ENCODE results near the gene TSPY9.
"Not testable (repeated sequence)": the region's sequence is repeated elsewhere in the genome, so short reads cannot be mapped to it uniquely, and the experiment has no call there.

Gene TSPY9

GRCh38 chrY:9486967-9487366 lies at the start of gene TSPY9:
Gene TSPY9, plus strand, starts transcription at chrY:9487267. Its CDS starts 46 bp downstream, at chrY:9487313.
- DNase-seq = not testable (repeated sequence)

GRCh38 chrY:9466655-9467054 lies 20.4 kb upstream of the TSPY9 start, which contains the start of gene TSPY1:
Gene TSPY1, plus strand, starts transcription at chrY:9466955. Its CDS starts 46 bp downstream, at chrY:9467001.
- not testable (repeated sequence) for DNase-seq

- not testable (repeated sequence) for DNase-seq
Measured at GRCh38 chrY:9504396-9504795, 17.3 kb downstream of the TSPY9 start.

GRCh38 chrY:9516287-9516686 lies 29.2 kb downstream of the TSPY9 start:
- DNase-seq = not testable (repeated sequence)

- not testable (repeated sequence) for DNase-seq
Measured at GRCh38 chrY:9527580-9527979, 40.5 kb downstream of the TSPY9 start, which contains the start of gene TSPY10. Gene TSPY10, plus strand, starts transcription at chrY:9527880. Its CDS starts 46 bp downstream, at chrY:9527926.
